ENCODE measurements around the gene MGAT5.

The MGAT5 gene

GRCh38 chr2:134460583-134460998 lies 206.7 kb downstream of the MGAT5 start:
- no peak overlapping the region for H3K27ac ChIP-seq (ENCODE audit: low read length)
- peaks cover 10% of the 10 kb centered on the region for H3K4me1 ChIP-seq (ENCODE audit: low read length)
- no peak overlapping the region for H2AFZ ChIP-seq (ENCODE audit: low read depth, low read length)
- TF ChIP-seq EZH2phosphoT487 (IDR thresholded peaks at IDR 0.05; ENCODE audit: low read depth) = no peak
- TF ChIP-seq, protein P1, sequence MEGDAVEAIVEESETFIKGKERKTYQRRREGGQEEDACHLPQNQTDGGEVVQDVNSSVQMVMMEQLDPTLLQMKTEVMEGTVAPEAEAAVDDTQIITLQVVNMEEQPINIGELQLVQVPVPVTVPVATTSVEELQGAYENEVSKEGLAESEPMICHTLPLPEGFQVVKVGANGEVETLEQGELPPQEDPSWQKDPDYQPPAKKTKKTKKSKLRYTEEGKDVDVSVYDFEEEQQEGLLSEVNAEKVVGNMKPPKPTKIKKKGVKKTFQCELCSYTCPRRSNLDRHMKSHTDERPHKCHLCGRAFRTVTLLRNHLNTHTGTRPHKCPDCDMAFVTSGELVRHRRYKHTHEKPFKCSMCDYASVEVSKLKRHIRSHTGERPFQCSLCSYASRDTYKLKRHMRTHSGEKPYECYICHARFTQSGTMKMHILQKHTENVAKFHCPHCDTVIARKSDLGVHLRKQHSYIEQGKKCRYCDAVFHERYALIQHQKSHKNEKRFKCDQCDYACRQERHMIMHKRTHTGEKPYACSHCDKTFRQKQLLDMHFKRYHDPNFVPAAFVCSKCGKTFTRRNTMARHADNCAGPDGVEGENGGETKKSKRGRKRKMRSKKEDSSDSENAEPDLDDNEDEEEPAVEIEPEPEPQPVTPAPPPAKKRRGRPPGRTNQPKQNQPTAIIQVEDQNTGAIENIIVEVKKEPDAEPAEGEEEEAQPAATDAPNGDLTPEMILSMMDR (IDR thresholded peaks at IDR 0.05; ENCODE audit: low read depth, low read length) = peak; percentile 87
- no peaks in the 10 kb centered on the region for H3K27me3 ChIP-seq (ENCODE audit: low read depth, low read length)
- H3K36me3 ChIP-seq (replicated peaks; ENCODE audit: low read depth, low read length) = peaks cover 8% of the 10 kb centered on the region
- H3K4me3 ChIP-seq (ENCODE audit: low read length) = no peak overlapping the region
- 0 out of 2 replicates have a peak, but pooled peaks cover 2% of the 10 kb centered on the region for H4K20me1 ChIP-seq (ENCODE audit: insufficient read depth, low read length)
- no peaks in the 10 kb centered on the region for H3K9me3 ChIP-seq (ENCODE audit: insufficient read depth, low read length)
- no peaks in the 10 kb centered on the region for H3K79me2 ChIP-seq (ENCODE audit: low read length)
- peak overlapping the region; percentile 29 for H3K4me2 ChIP-seq (ENCODE audit: low read length)
- no peak overlapping the region for H3K9ac ChIP-seq (ENCODE audit: low read length)

DNA sequence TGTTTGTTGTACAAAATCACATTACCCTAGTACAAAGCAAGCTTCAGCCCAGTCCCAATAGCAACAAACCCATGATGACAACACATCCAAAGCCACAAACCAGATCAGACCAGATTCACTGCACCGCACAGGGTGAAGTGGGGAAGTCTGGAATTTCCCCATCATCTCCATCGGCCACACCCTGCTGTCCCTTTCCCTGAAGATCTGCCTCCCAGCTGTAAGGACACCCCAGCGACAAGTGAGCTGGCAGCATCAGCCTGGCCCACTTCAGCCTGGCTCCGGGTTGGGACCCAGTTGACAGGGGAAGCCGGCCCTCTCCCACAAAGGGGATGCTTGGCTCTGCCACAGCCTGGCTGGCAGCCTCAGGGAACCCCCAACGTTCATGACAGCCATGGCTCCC lies 207.6 kb downstream of the MGAT5 start:
- TF ChIP-seq, protein P1 (IDR thresholded peaks at IDR 0.05; ENCODE audit: low read depth, low read length) = no peak
- TF ChIP-seq EZH2phosphoT487 (IDR thresholded peaks at IDR 0.05; ENCODE audit: low read depth) = no peak
- Histone ChIP-seq H3K9ac (ENCODE audit: low read length) (no peak overlapping the region), H4K20me1 (ENCODE audit: insufficient read depth, low read length) (0 out of 2 replicates have a peak, but pooled peaks cover 2% of the 10 kb centered on the region), H2AFZ (ENCODE audit: low read depth, low read length) (no peak overlapping the region), H3K9me3 (ENCODE audit: insufficient read depth, low read length) (no peaks in the 10 kb centered on the region), H3K27me3 (ENCODE audit: low read depth, low read length) (no peaks in the 10 kb centered on the region), H3K4me3 (ENCODE audit: low read length) (no peak overlapping the region), H3K79me2 (ENCODE audit: low read length) (no peaks in the 10 kb centered on the region), H3K4me2 (ENCODE audit: low read length) (no peak overlapping the region), H3K27ac (ENCODE audit: low read length) (no peak overlapping the region), H3K4me1 (ENCODE audit: low read length) (peaks cover 18% of the 10 kb centered on the region), H3K36me3 (replicated peaks; ENCODE audit: low read depth, low read length) (peaks cover 2% of the 10 kb centered on the region)

DNA sequence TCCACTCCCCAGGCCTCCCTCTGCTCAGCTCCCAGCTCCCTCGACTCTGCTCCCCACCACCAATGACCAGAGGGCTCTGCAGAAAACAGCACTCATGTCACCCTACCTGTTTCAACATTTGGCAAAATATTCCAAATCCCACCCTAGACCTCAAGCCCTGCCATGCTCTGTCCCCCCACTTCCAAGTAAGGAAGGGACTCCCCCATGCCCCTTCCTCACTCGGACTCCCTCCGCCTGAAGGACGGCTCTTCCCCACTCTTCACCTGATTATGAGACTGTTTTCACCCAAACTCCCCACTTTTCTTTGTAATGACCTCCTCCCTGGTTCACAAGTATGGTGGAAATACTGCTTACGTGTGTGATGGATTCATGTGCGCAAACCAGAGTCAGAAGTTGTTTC lies 208.4 kb downstream of the MGAT5 start:
- Histone ChIP-seq H3K27ac (ENCODE audit: low read length) (no peak overlapping the region), H3K4me2 (ENCODE audit: low read length) (no peak overlapping the region)

GRCh38 chr2:134462791-134463698 lies 209.2 kb downstream of the MGAT5 start:
- Histone ChIP-seq H3K27me3 (ENCODE audit: low read depth, low read length) (no peaks in the 10 kb centered on the region), H3K9me3 (ENCODE audit: insufficient read depth, low read length) (no peaks in the 10 kb centered on the region)

More for the DNA sequence above, 208.4 kb downstream of the MGAT5 start:
- Histone ChIP-seq H2AFZ (ENCODE audit: low read depth, low read length) (no peak overlapping the region), H3K27me3 (ENCODE audit: low read depth, low read length) (no peaks in the 10 kb centered on the region), H3K4me1 (ENCODE audit: low read length) (peaks cover 21% of the 10 kb centered on the region), H3K36me3 (replicated peaks; ENCODE audit: low read depth, low read length) (peaks cover 2% of the 10 kb centered on the region), H4K20me1 (ENCODE audit: insufficient read depth, low read length) (0 out of 2 replicates have a peak, but pooled peaks cover 2% of the 10 kb centered on the region), H3K79me2 (ENCODE audit: low read length) (no peaks in the 10 kb centered on the region), H3K4me3 (ENCODE audit: low read length) (no peak overlapping the region), H3K9me3 (ENCODE audit: insufficient read depth, low read length) (no peaks in the 10 kb centered on the region), H3K9ac (ENCODE audit: low read length) (no peak overlapping the region)
- TF ChIP-seq, protein P1 (IDR thresholded peaks at IDR 0.05; ENCODE audit: low read depth, low read length) = no peak
- TF ChIP-seq EZH2phosphoT487 (IDR thresholded peaks at IDR 0.05; ENCODE audit: low read depth) = no peak

More at GRCh38 chr2:134462791-134463698, 209.2 kb downstream of the MGAT5 start:
- no peak for TF ChIP-seq EZH2phosphoT487 (IDR thresholded peaks at IDR 0.05; ENCODE audit: low read depth)
- TF ChIP-seq, protein P1 (IDR thresholded peaks at IDR 0.05; ENCODE audit: low read depth, low read length) = no peak
- peaks cover 21% of the 10 kb centered on the region for H3K4me1 ChIP-seq (ENCODE audit: low read length)
- no peak overlapping the region for H3K27ac ChIP-seq (ENCODE audit: low read length)
- H3K4me3 ChIP-seq (ENCODE audit: low read length) = no peak overlapping the region
- no peak overlapping the region for H3K4me2 ChIP-seq (ENCODE audit: low read length)
- 0 out of 2 replicates have a peak, but pooled peaks cover 2% of the 10 kb centered on the region for H4K20me1 ChIP-seq (ENCODE audit: insufficient read depth, low read length)
- H2AFZ ChIP-seq (ENCODE audit: low read depth, low read length) = no peak overlapping the region
- peaks cover 2% of the 10 kb centered on the region for H3K36me3 ChIP-seq (replicated peaks; ENCODE audit: low read depth, low read length)
- no peaks in the 10 kb centered on the region for H3K79me2 ChIP-seq (ENCODE audit: low read length)
- no peak overlapping the region for H3K9ac ChIP-seq (ENCODE audit: low read length)

Data from OCI-LY3 (cell line).